Natural killer cell treated with Interleukin-12 subunit alpha and Interleukin-12 subunit beta and Interleukin-15 and Interleukin-18, amount 100 ng/mL, for 72 hours (primary cell): ENCODE results near the gene OR4N5. TPM values are rescaled to one million over a fixed set of nuclear protein-coding genes. Genes with fewer than 3 reads are reported as not detected.

Source experiments
- ATAC-seq, 2 donors: fragments of 150-1000 bp; cut with Tn5 transposase in 1 of 2; sonication (Bioruptor Pico), chemical (Tn5 transposase) in 1 of 2; 2 replicates each; pipeline ENCODE4 v1.10.0; 2021
- DNase-seq: peaks from one replicate; pipeline ENCODE4 v3.0.0; 2022; ENCODE audit warnings: low spot score
- H3K27ac Mint-ChIP-seq, 2 donors: 1 replicate in 1 of 2; 2 replicates in 1 of 2; pipeline ENCODE4 v1.8.0; 2022; ENCODE audit warnings: mixed read lengths in 2 of 2, mild to moderate bottlenecking in 1 of 2, moderate library complexity in 1 of 2
- H3K27me3 Mint-ChIP-seq, 2 donors: 1 replicate in 1 of 2; 2 replicates in 1 of 2; pipeline ENCODE4 v1.8.0; 2022; ENCODE audit warnings: mixed read lengths in 2 of 2
- H3K36me3 Mint-ChIP-seq: one replicate; pipeline ENCODE4 v1.8.0; 2022; ENCODE audit warnings: mixed read lengths
- H3K4me1 Mint-ChIP-seq, 2 donors: 1 replicate in 1 of 2; 2 replicates in 1 of 2; pipeline ENCODE4 v1.8.0; 2022; ENCODE audit warnings: low read depth in 2 of 2, mixed read lengths in 2 of 2, mild to moderate bottlenecking in 1 of 2
- H3K4me3 Mint-ChIP-seq: one replicate; pipeline ENCODE4 v1.8.0; 2022; ENCODE audit warnings: mixed read lengths
- H3K9me3 Mint-ChIP-seq: 2 replicates; pipeline ENCODE4 v1.8.0; 2022; ENCODE audit warnings: mixed read lengths
- total RNA-seq, 2 donors: library from RNA; stranded (reverse); gene quantifications; one replicate each; pipeline ENCODE4 v1.2.3, GENCODE V29; 2022

The OR4N5 gene
- total RNA-seq, 2 donors from 2014 or later = not detected

DNA sequence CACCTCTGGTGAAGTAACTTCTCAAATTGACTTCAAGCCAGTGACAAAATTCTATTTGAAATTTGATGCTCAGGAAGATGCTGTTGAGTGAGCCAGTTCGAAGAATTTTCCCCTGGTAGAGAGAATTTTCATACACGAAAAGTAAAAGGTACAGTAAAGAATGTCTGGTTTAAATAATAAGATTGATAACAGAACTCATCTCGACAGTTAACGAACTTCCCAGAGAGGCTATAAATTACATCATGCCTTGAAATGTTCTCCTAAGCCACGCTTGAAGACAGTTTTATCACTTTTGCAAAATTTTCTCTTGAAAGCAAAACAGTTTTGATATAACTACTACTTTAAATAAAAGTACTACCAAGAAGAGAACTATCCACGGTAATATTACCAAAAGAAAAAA lies 37.7 kb downstream of the OR4N5 start:
- no peak for ATAC-seq
- DNase-seq = no peak
- H3K9me3 Mint-ChIP-seq = no peaks in the 10 kb centered on the region
- no peaks in the 10 kb centered on the region for H3K36me3 Mint-ChIP-seq
- no peak overlapping the region for H3K4me3 Mint-ChIP-seq
- no peak overlapping the region for H3K27ac Mint-ChIP-seq
- peaks cover 0 to 7% of the 10 kb centered on the region in 2 donors for H3K27me3 Mint-ChIP-seq
- H3K4me1 Mint-ChIP-seq = no peaks in the 10 kb centered on the region

DNA sequence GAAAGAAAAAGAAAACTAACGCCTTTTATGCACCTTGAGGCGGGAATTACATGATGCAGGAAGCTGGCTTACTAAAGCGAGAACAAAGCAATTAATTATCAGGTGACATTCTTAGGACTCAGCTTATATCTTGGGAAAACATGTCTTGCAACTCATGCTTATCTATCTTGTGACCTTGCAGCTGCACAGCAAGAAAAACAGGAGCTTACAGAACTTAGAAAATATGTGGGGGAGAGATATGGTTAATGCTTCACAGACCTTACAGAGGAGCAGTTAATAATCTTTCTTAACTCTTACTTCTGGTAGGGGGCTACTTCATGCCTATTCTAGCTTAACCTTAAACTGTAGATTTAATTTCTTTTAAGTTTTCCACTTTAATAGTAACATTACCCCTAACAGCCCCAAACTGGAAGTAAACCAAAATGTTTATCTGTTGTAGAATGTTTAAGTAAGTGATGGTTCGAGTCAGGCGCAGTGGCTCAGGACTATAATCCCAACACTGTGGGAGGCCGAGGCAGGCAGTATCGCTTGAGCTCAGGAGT lies 38.9 kb downstream of the OR4N5 start:
- Mint-ChIP-seq H3K27ac (no peak overlapping the region), H3K36me3 (no peaks in the 10 kb centered on the region), H3K9me3 (no peaks in the 10 kb centered on the region), H3K4me1 (no peaks in the 10 kb centered on the region), H3K27me3 (peaks cover 0 to 14% of the 10 kb centered on the region in 2 donors), H3K4me3 (no peak overlapping the region)
- DNase-seq (no peak), ATAC-seq (no peak)

DNA sequence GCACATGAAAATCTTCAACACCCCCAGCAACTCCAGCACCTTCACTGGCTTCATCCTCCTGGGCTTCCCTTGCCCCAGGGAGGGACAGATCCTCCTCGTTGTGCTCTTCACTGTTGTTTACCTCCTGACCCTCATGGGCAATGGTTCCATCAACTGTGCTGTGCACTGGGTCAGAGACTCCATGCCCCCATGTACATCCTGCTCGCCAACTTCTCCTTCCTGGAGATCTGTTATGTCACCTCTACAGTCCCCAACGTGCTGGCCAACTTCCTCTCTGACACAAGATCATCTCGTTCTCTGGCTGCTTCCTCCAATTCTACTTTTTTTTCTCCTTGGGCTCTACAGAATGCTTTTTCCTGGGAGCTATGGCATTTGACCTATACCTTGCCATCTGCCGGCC lies 40.6 kb downstream of the OR4N5 start:
- Mint-ChIP-seq H3K4me3 (no peak overlapping the region), H3K27me3 (peaks cover 0 to 14% of the 10 kb centered on the region in 2 donors), H3K27ac (no peak overlapping the region), H3K9me3 (no peaks in the 10 kb centered on the region), H3K36me3 (no peaks in the 10 kb centered on the region), H3K4me1 (no peaks in the 10 kb centered on the region)
- ATAC-seq (no peak), DNase-seq (no peak)

DNA sequence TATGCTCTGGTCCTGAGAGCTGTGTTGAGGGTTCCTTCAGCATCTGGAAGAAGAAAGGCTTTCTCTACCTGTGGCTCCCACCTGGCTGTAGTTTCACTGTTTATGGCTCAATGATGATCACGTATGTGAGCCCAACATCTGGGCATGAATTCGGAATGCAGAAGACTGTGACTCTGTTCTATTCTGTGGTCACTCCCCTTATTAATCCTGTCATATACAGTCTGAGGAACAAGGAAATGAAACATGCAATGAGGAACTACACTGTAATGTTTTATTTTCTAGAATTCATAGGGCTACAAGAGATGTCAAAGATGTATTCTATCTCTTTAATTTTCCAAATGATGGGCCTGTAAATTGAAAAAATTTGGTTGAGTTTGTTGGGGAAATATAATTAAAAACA lies 41.3 kb downstream of the OR4N5 start:
- H3K27me3 Mint-ChIP-seq = peaks cover 0 to 14% of the 10 kb centered on the region in 2 donors
- H3K9me3 Mint-ChIP-seq = no peaks in the 10 kb centered on the region
- no peak for ATAC-seq
- H3K27ac Mint-ChIP-seq = no peak overlapping the region
- H3K36me3 Mint-ChIP-seq = no peaks in the 10 kb centered on the region
- H3K4me1 Mint-ChIP-seq = no peaks in the 10 kb centered on the region
- no peak for DNase-seq
- H3K4me3 Mint-ChIP-seq = no peak overlapping the region

DNA sequence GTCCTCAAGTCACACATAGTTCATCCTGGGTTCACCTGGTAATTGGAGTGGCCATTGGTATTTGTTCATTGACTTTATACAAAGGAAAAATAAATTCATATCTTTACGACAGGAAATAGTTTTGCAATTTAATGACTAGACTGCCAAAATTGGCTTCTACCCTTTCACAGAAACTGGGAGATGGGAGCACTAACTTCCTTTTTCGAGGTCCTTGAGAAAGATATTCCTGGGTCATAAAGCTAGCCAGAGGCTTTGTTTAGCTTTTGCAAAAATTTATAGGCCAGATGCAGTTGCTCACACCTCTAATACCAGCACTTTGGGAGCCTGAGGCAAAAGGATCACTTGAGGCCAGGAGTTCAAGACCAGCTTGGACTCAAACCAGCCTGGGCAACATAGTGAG lies 41.9 kb downstream of the OR4N5 start:
- ATAC-seq (no peak), DNase-seq (no peak)
- peaks cover 1 to 17% of the 10 kb centered on the region in 2 donors for H3K27me3 Mint-ChIP-seq
- H3K36me3 Mint-ChIP-seq = no peaks in the 10 kb centered on the region
- no peak overlapping the region for H3K27ac Mint-ChIP-seq
- no peak overlapping the region for H3K4me3 Mint-ChIP-seq
- no peaks in the 10 kb centered on the region for H3K4me1 Mint-ChIP-seq
- H3K9me3 Mint-ChIP-seq = peaks cover 1% of the 10 kb centered on the region

DNA sequence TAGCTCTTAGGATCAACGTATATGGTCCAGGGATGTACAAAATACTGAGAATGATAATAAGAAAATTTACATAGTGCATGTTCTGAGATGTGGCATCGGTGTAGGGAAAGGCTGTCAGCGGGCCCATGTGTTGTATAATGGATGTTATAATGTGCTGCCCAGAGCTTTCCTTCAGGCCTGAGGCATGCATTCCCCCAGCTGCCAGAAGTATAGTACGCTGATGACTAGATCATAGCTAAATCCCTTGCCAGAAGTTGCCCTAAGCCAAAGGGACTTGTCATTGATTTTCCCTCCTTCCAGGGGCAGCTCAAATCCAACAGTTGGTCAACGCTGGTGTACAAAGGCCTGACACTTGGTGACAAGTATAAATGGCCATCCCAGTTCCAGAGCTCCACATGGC lies 45.6 kb downstream of the OR4N5 start:
- H3K27me3 Mint-ChIP-seq = peaks cover 5 to 43% of the 10 kb centered on the region in 2 donors

DNA sequence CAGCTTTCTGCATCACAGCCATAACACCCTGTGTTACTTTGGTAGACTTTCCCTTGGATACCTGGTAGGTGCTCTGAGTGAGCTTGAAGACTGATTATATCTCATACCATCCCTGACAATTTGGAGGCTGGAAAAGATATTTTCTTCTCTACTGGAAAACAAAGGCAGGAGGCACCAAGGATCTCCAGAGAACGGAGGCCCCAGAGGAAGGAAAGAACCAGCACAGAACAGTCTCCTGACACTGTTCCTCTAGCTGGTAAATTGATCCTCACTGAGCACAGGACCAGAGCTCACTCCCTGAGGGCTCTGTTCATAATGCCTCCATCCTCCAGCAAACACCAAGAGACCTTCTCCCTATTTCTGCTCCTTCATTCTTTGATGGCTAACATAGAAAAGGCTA lies 52.0 kb downstream of the OR4N5 start, which contains the start of gene OR11G2:
TSS of gene OR11G2 (plus strand) at position 301 of the 400 bp plus-strand sequence. CDS start 6,542 bp downstream, outside the sequence.
- Mint-ChIP-seq H3K27me3 (peaks cover 10 to 36% of the 10 kb centered on the region in 2 donors), H3K27ac (no peak within 1 kb of the TSS), H3K9me3 (peaks cover 1% of the 10 kb centered on the region), H3K4me3 (no peak within 1 kb of the TSS), H3K4me1 (no peaks in the 10 kb centered on the region), H3K36me3 (no peaks in the 10 kb centered on the region)
- ATAC-seq (no peak), DNase-seq (no peak)

More for the DNA sequence above, 45.6 kb downstream of the OR4N5 start:
- Mint-ChIP-seq H3K4me3 (no peak overlapping the region), H3K4me1 (no peaks in the 10 kb centered on the region), H3K9me3 (peaks cover 3% of the 10 kb centered on the region), H3K27ac (no peak overlapping the region), H3K36me3 (no peaks in the 10 kb centered on the region)
- DNase-seq (no peak), ATAC-seq (no peak)

DNA sequence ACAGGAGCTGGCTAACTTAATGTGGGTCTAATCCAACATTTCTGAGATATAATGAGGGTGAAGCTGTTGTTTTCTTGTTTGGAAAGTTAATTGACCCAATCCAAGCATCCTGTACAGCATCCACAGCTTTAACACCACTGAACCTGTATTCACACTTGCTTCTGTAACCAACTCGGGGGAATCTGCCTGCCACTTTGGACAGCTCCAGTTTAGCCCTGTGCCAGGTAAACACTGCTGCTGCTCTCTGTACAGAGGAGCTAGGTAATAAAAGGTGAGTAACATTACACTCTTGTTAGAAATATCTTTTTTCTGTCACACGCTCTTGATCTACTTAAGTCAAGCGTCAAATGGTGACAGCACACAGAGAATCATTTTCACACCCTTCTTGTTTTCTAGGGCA lies 52.8 kb downstream of the OR4N5 start:
- Mint-ChIP-seq H3K4me1 (no peaks in the 10 kb centered on the region), H3K4me3 (no peak overlapping the region), H3K36me3 (no peaks in the 10 kb centered on the region), H3K27me3 (peaks cover 10 to 29% of the 10 kb centered on the region in 2 donors), H3K9me3 (no peaks in the 10 kb centered on the region), H3K27ac (no peak overlapping the region)
- DNase-seq = no peak
- ATAC-seq = no peak

DNA sequence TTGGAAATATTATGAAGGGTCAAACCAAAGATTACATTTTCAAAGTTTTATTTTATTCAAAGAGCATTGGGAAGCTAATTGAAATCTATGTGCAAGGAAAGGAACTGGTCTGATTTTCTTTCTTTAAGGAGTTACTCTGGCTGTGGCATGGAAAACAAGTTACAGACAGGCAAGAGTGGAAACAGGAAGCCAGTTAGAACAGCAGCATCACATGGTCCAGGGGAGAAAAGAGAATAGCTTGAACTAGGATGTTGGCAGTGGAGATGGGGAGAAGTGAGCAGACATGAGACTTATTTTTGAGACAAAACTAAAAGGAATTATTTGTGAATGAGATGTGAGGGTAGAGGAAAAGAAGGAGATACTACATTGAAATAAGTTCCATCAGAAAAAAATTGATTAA lies 55.5 kb downstream of the OR4N5 start:
- no peaks in the 10 kb centered on the region for H3K36me3 Mint-ChIP-seq
- peaks cover 15 to 20% of the 10 kb centered on the region in 2 donors for H3K27me3 Mint-ChIP-seq
- no peak for ATAC-seq
- H3K27ac Mint-ChIP-seq = no peak overlapping the region
- DNase-seq = no peak
- no peak overlapping the region for H3K4me3 Mint-ChIP-seq
- H3K9me3 Mint-ChIP-seq = peaks cover 6% of the 10 kb centered on the region
- no peaks in the 10 kb centered on the region for H3K4me1 Mint-ChIP-seq

Other genes starting within 250 kb of the OR4N5 start
- gene OR4K5, start 218.2 kb upstream of the OR4N5 start, total RNA-seq = not detected
- gene OR4K1, start 207.9 kb upstream of the OR4N5 start, total RNA-seq = not detected
- not detected for gene OR4K15, start 163.2 kb upstream of the OR4N5 start, total RNA-seq
- not detected for gene OR4Q2, start 136.7 kb upstream of the OR4N5 start, total RNA-seq
- gene OR4K14, start 119.5 kb upstream of the OR4N5 start, total RNA-seq = not detected
- gene OR4K13, start 102.8 kb upstream of the OR4N5 start, total RNA-seq = not detected
- gene OR4L1, start 78.8 kb upstream of the OR4N5 start, total RNA-seq = not detected
- gene OR4K17, start 28.1 kb upstream of the OR4N5 start, total RNA-seq = not detected
- gene OR11G2, start 52.1 kb downstream of the OR4N5 start, total RNA-seq = not detected
- gene OR11H6, start 84.9 kb downstream of the OR4N5 start, total RNA-seq = not detected
- gene OR11H7, start 90.2 kb downstream of the OR4N5 start, total RNA-seq = not detected
- gene OR11H4, start 100.5 kb downstream of the OR4N5 start, total RNA-seq = not detected
- 10 to 100 TPM; 27.4 to 27.7 TPM for gene TTC5, start 167.1 kb downstream of the OR4N5 start, total RNA-seq
- gene CCNB1IP1, start 194.5 kb downstream of the OR4N5 start, total RNA-seq = 10 to 100 TPM; 25.4 to 66.3 TPM
- gene PARP2, start 204.8 kb downstream of the OR4N5 start, total RNA-seq = 10 to 100 TPM; 23.7 to 37.2 TPM